K562 (cell line): ENCODE measurements around the gene CFAP300. TPM values are rescaled to one million over a fixed set of nuclear protein-coding genes. Genes with fewer than 3 reads are reported as not detected.
A peak's percentile ranks its signal among the peaks of the same experiment; 100 is the strongest.

ENCODE experiments used
- ATAC-seq: fragments of 200-7000 bp; cut with Tn5 transposase; 3 replicates; pipeline ENCODE4 v1.9.1; 2020; ENCODE audit warnings: moderate library complexity
- BruUV-seq: library from RNA; stranded (reverse); fragments of 400-500 nt; replicated peaks from 2 replicates; lab custom pipeline; 2021; lab: Mats Ljungman, UMichigan
- CTCF ChIA-PET: fragments of 300-600 bp; formaldehyde crosslinking; extraction: SDS; loops from one replicate; lab custom pipeline; 2021; ENCODE audit warnings: low intra/inter-chr PET ratio; lab: Yijun Ruan, JAX
- POLR2A ChIA-PET: fragments of 300-600, 350-650 bp; sonication (Branson Sonifier 250); formaldehyde crosslinking; extraction: SDS; loops from one replicate; lab custom pipeline; 2021; ENCODE audit warnings: antibody characterized with exemption, inconsistent platforms; lab: Yijun Ruan, JAX
- DNase-seq, 4 experiments: peaks; one replicate each; pipeline versions ENCODE4 v3.0.0 to v3.0.0-alpha.2; 2011 to 2018; ENCODE audit warnings: low spot score in 3 of 4, mixed read lengths in 3 of 4; ENCODE audit errors: extremely low read depth in 1 of 4
- FAIRE-seq: peaks from 2 replicates; lab custom pipeline; 2011; peaks lifted over from hg19 to GRCh38; lab: Jason Lieb, UNC
- H2AFZ ChIP-seq: 2 replicates; pipeline ENCODE4 v1.6.0; 2011; ENCODE audit warnings: low read depth, low read length, control low read depth, inconsistent platforms
- H3K27ac ChIP-seq: fragments of 200-600 bp; 3 replicates; pipeline ENCODE4 v1.8.0; 2011; ENCODE audit warnings: low read depth, mild to moderate bottlenecking, control low read depth, inconsistent platforms, low read length, moderate library complexity, mixed read lengths; ENCODE audit errors: extremely low read depth
- H3K27me3 ChIP-seq, 2 experiments: fragments of 300-600 bp in 1 of 2; 2 replicates in 1 of 2; 3 replicates in 1 of 2; pipeline versions ENCODE4 v1.6.0 to v1.8.0; 2011; ENCODE audit warnings: inconsistent platforms in 2 of 2, low read length in 2 of 2, mild to moderate bottlenecking in 1 of 2, mixed read lengths in 1 of 2, moderate library complexity in 1 of 2; ENCODE audit not compliant: control insufficient read depth in 2 of 2, insufficient read depth in 2 of 2
- H3K36me3 ChIP-seq: fragments of 300-600 bp; 3 replicates; pipeline ENCODE4 v1.8.0; 2011; ENCODE audit warnings: mild to moderate bottlenecking, low read length, inconsistent platforms; ENCODE audit not compliant: control insufficient read depth, insufficient read depth
- H3K4me1 ChIP-seq, 2 experiments: fragments of 200-600 bp in 1 of 2; replicated peaks in 1 of 2; 2 replicates in 1 of 2; 3 replicates in 1 of 2; pipeline versions ENCODE4 v1.5.1 to v1.8.0; 2011; ENCODE audit warnings: inconsistent platforms in 2 of 2, low read length in 2 of 2, mild to moderate bottlenecking in 1 of 2, mixed read lengths in 1 of 2, moderate library complexity in 1 of 2; ENCODE audit not compliant: control insufficient read depth in 2 of 2, insufficient read depth in 2 of 2
- H3K4me2 ChIP-seq: 2 replicates; pipeline ENCODE4 v1.6.1; 2011; ENCODE audit warnings: low read length, control low read depth, inconsistent platforms, mixed read lengths; ENCODE audit not compliant: insufficient read depth
- H3K4me3 ChIP-seq: fragments of 200-600 bp; sonication (generic), shearing (Covaris generic); 2 replicates; pipeline ENCODE4 v1.5.1; 2016; ENCODE audit warnings: control low read depth, inconsistent platforms
- H3K79me2 ChIP-seq: fragments of 200-600 bp; 3 replicates; pipeline ENCODE4 v1.8.0; 2011; ENCODE audit warnings: low read length, inconsistent platforms; ENCODE audit not compliant: control insufficient read depth, insufficient read depth
- H3K9ac ChIP-seq, 2 experiments: 2 replicates each; pipeline versions ENCODE4 v1.6.0 to v1.6.1; 2011; ENCODE audit warnings: low read depth in 2 of 2, low read length in 2 of 2, control low read depth in 1 of 2, inconsistent platforms in 1 of 2, mild to moderate bottlenecking in 1 of 2, mixed read lengths in 1 of 2; ENCODE audit not compliant: insufficient read depth in 1 of 2
- H3K9me1 ChIP-seq: one replicate; pipeline ENCODE4 v1.6.0; 2011; ENCODE audit warnings: inconsistent platforms, mild to moderate bottlenecking, low read length, moderate library complexity; ENCODE audit not compliant: control insufficient read depth, insufficient read depth
- H3K9me3 ChIP-seq: replicated peaks from 2 replicates; pipeline ENCODE4 v1.5.1; 2011; ENCODE audit warnings: low read depth, low read length, inconsistent platforms; ENCODE audit not compliant: control insufficient read depth, insufficient read depth
- H4K20me1 ChIP-seq: replicated peaks from 2 replicates; pipeline ENCODE4 v1.6.1; 2011; ENCODE audit warnings: low read length, inconsistent platforms, mixed read lengths; ENCODE audit not compliant: control insufficient read depth, insufficient read depth
- BRF1 ChIP-seq: IDR thresholded peaks from 3 replicates; pipeline ENCODE4 v1.6.1; 2011; ENCODE audit warnings: borderline replicate concordance, mild to moderate bottlenecking; ENCODE audit not compliant: insufficient read length; ENCODE audit errors: extremely low read depth
- GATA2 ChIP-seq: sonication (generic); formaldehyde crosslinking; IDR thresholded peaks from 2 replicates; pipeline ENCODE4 v1.4.0; 2020; ENCODE audit warnings: mild to moderate bottlenecking, missing genetic modification reagents
- PBX2 ChIP-seq, 2 experiments: IDR thresholded peaks in 1 of 2; conservative IDR thresholded peaks in 1 of 2; 2 replicates each; pipeline ENCODE4 v1.6.1; 2016; ENCODE audit warnings: low read depth in 2 of 2, mild to moderate bottlenecking in 1 of 2, missing compliant biosample characterization in 1 of 2, missing genetic modification characterization in 1 of 2, moderate library complexity in 1 of 2
- RAD21 ChIP-seq, 2 experiments: fragments of 250-450 bp in 1 of 2; fragments of 450-650 bp in 1 of 2; sonication (Bioruptor Pico) in 1 of 2; formaldehyde crosslinking in 1 of 2; IDR thresholded peaks in 1 of 2; conservative IDR thresholded peaks in 1 of 2; 2 replicates each; pipeline versions ENCODE4 v1.4.0 to v1.8.0; 2020 to 2022; ENCODE audit warnings: mild to moderate bottlenecking in 2 of 2, moderate library complexity in 1 of 2
- RBM39 ChIP-seq: fragments of 200-400 bp; formaldehyde crosslinking; optimal IDR thresholded peaks from 2 replicates; pipeline ENCODE3; 2018; ENCODE audit warnings: low read depth, low read length
- REST ChIP-seq, 2 experiments: fragments of 450-650 bp; formaldehyde crosslinking in 1 of 2; IDR thresholded peaks; 2 replicates each; pipeline versions ENCODE4 v1.4.0 to v1.6.1; 2014 to 2020; ENCODE audit warnings: mild to moderate bottlenecking in 2 of 2, borderline replicate concordance in 1 of 2, low read depth in 1 of 2
- ZNF146 ChIP-seq: IDR thresholded peaks from one replicate; pipeline ENCODE4 v1.6.1; 2018; ENCODE audit warnings: missing compliant biosample characterization; ENCODE audit not compliant: unreplicated experiment
- ZNF384 ChIP-seq: IDR thresholded peaks from 2 replicates; pipeline ENCODE4 v1.6.1; 2012; ENCODE audit warnings: low read depth, low read length, improper control_type of control experiment
- WGBS: fragments of 100-300 bp; shearing (Covaris generic); methylation state at CpG from one replicate; pipeline ENCODE4 v1.1.6; 2016; ENCODE audit warnings: low coverage, mixed read lengths; ENCODE audit not compliant: insufficient coverage; ENCODE audit errors: missing lambda C conversion rate; 5-methylcytosine and 5-hydroxymethylcytosine counted together
- in situ Hi-C: fragments of 300-500 bp; cut with MboI; formaldehyde crosslinking; loops from 4 replicates; pipeline ENCODE4 v1.15.0; 2018; ENCODE audit warnings: inconsistent platforms, mixed read lengths
- intact Hi-C: fragments of 100-400 bp; cut with micrococcal nuclease; formaldehyde crosslinking; loops from 2 replicates; pipeline ENCODE4 v1.14.2; 2022
- polyA plus RNA-seq, 8 experiments: library from polyadenylated mRNA; depleted of rRNA in 4 of 8; stranded (reverse) in 5 of 8; unstranded in 3 of 8; fragments of >200 nt; fragmentation: Nextera tagmentation in 2 of 8; fragmentation: Illumina TruSeq in 1 of 8; extraction: Ambion mirVana in 2 of 8; extraction: Trizol in 1 of 8; gene quantifications; 2 replicates each; pipeline versions ENCODE4 v1.2.1 to v1.2.3, GENCODE V29; 2011 to 2014; ENCODE audit warnings: inconsistent platforms in 1 of 8, missing spikeins in 1 of 8
- total RNA-seq, 7 experiments: library from RNA; depleted of rRNA in 6 of 7; stranded (reverse); fragments of >200 nt in 6 of 7; fragmentation: Illumina TruSeq in 2 of 7; extraction: Trizol in 2 of 7; gene quantifications; 2 replicates each; pipeline versions ENCODE4 v1.2.1 to v1.2.3, GENCODE V29; 2011 to 2021; ENCODE audit warnings: low replicate concordance in 1 of 7

CFAP300 gene
- total and polyA plus RNA-seq, 9 of the 15 experiments (the other 6 are each of a cell fraction or from before 2014, with no cell fraction given) = not detected

- no peak overlapping the region for H3K4me3 ChIP-seq
- BruUV-seq = no TSS peak
- peak; percentile 63; the same call in 1 of the 3 replicates for ATAC-seq
- H3K9ac ChIP-seq = no peak overlapping the region
- no peaks in the 10 kb centered on the region for H3K79me2 ChIP-seq
- H3K9me3 ChIP-seq = no peaks in the 10 kb centered on the region
- no peaks in the 10 kb centered on the region for H3K4me1 ChIP-seq
- peak; percentile 26 for FAIRE-seq
- DNase-seq = peak; percentile 12 to 36 (median 23)
- H3K27me3 ChIP-seq = no peaks in the 10 kb centered on the region
- no peak overlapping the region for H2AFZ ChIP-seq
- in situ Hi-C loops (no loop called here), intact Hi-C loops (loop anchor here (2.0 to 10.0 kb wide), 2 partner anchors 147 to 1433 kb away; no protein-coding TSS in a partner anchor)
- CTCF ChIA-PET = interaction anchor here (0.9 kb wide), 1 partner anchor 148 kb away, joined by 3 read pairs; no protein-coding TSS in a partner anchor
- no peaks in the 10 kb centered on the region for H4K20me1 ChIP-seq
- POLR2A ChIA-PET = no interaction called here
- no peak overlapping the region for H3K4me2 ChIP-seq
- no peaks in the 10 kb centered on the region for H3K36me3 ChIP-seq
- no peak overlapping the region for H3K27ac ChIP-seq
- WGBS = 5% methylated on average over 4 of the region's 4 CpGs
- H3K9me1 ChIP-seq = no peaks in the 10 kb centered on the region
- peak; percentile 24; the same call in 1 of the 2 replicates for TF ChIP-seq REST (IDR thresholded peaks at IDR 0.05; ENCODE audit: borderline replicate concordance)
- TF ChIP-seq REST (CRISPR knock-in tag; IDR thresholded peaks at IDR 0.05; ENCODE audit: low read depth) = no peak
- TF ChIP-seq ZNF146 (CRISPR knock-in tag) = no peak
- TF ChIP-seq GATA2 (CRISPR knock-in tag) = no peak
- TF ChIP-seq RAD21 (CRISPR knock-in tag; conservative IDR thresholded peaks at IDR 0.05 in 1 of 2, IDR thresholded peaks at IDR 0.05 in 1 of 2) = peak; percentile 49 to 64
- TF ChIP-seq RBM39 = no peak
- no peak for TF ChIP-seq ZNF384
- no peak for TF ChIP-seq BRF1
- no peak for TF ChIP-seq PBX2 (CRISPR knock-in tag; IDR thresholded peaks at IDR 0.05; ENCODE audit: low read depth)
- TF ChIP-seq PBX2 (tag; conservative IDR thresholded peaks at IDR 0.05; ENCODE audit: low read depth) = 0 out of 2 replicates have a peak, but pooled peaks have one; percentile 18
Observed at GRCh38 chr11:102007567-102008437, 39.4 kb upstream of the CFAP300 start.
